ENCODE data around the gene NDRG4. TPM values are rescaled to one million over a fixed set of nuclear protein-coding genes. Genes with fewer than 3 reads are reported as not detected.

NDRG4 gene
- total and polyA plus RNA-seq, 2 donors (not counting 3 experiments of a cell fraction or from before 2014, with no cell fraction given): 35.8 to 74.3 TPM

DNA sequence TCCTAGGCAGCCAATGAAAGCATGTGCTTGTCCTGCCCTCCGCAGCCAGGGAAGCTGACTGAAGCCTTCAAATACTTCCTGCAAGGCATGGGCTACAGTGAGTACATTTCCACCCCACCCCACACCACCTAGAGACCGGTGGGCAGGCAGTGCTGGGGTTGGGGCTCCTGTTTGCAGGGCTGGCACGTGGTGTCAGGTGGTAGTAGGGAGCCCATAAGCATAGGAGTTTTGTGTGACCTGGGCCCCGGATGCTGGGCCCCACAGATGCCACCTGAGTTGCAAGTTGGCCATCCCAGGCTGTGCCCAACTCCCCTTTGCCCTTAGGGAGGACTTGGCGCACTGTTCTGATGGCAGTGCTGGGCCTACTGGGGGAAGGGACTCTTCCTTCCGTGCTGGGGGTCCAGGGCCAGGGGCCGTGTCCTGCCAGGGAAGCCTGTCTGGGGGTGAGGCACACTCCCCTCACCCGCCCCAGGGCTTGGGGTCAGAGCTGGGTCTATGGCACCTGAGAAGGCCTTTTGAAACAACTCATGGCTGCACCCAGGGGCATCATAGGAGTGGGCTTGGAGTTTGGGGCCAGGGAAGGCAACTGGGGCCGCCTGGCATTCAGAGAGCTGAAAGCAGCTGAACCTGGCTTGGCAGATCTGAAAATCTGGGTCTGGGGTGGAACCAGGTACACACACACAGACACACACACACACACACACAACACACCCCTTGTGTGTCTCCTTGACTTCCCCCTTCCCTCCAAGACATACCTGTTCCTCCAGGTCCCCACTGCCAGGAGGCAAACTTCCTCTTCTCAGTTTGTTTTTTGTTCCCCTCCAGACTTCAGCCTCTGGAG is 9.5 kb downstream of the NDRG4 start:
- H2AFZ ChIP-seq (ENCODE audit: low read depth, low read length): no peak overlapping the region
- H3K4me2 ChIP-seq (ENCODE audit: insufficient read depth, low read length): no peak overlapping the region
- intact Hi-C loops (cut with micrococcal nuclease) (no loop called here), dilution Hi-C loops (cut with MboI; ENCODE audit: extremely low pct_ligation_motif_present, low sequenced_read_pairs) (no loop called here)
- TF ChIP-seq FOS (IDR thresholded peaks at IDR 0.05; ENCODE audit: borderline replicate concordance, insufficient read depth, low read length): no peak
- TF ChIP-seq POLR2A (IDR thresholded peaks at IDR 0.05; ENCODE audit: low read depth, low read length): peak; percentile 2
- no peak for TF ChIP-seq JUN (IDR thresholded peaks at IDR 0.05; ENCODE audit: borderline replicate concordance, insufficient read depth, insufficient read length, low read depth)
- FAIRE-seq (no peak), DNase-seq (ENCODE audit: low read depth, low spot score) (no peak)
- no peaks in the 10 kb centered on the region for H3K4me1 ChIP-seq (ENCODE audit: control insufficient read depth, extremely low read depth, insufficient read depth, low read length)
- no peak overlapping the region for H3K4me3 ChIP-seq (replicated peaks in 1 of 3; ENCODE audit: insufficient read depth in 1 of 3, low read depth in 1 of 3, low read length in 3 of 3)
- peaks cover 0 to 31% of the 10 kb centered on the region in 2 experiments for H3K36me3 ChIP-seq (ENCODE audit: control insufficient read depth in 2 of 2, extremely low read depth in 1 of 2, insufficient read depth in 2 of 2, low read length in 2 of 2)
- H4K20me1 ChIP-seq (replicated peaks; ENCODE audit: control insufficient read depth, extremely low read depth, insufficient read depth, low read length): no peaks in the 10 kb centered on the region
- POLR2A ChIA-PET: no interaction called here
- H3K27me3 ChIP-seq (ENCODE audit: control insufficient read depth in 2 of 2, insufficient read depth in 2 of 2, low read length in 2 of 2): no peaks in the 10 kb centered on the region
- H3K79me2 ChIP-seq (ENCODE audit: control insufficient read depth, insufficient read depth, low read length): no peaks in the 10 kb centered on the region
- H3K9me3 ChIP-seq (replicated peaks; ENCODE audit: control insufficient read depth, insufficient read depth, low read length): no peaks in the 10 kb centered on the region
- H3K27ac ChIP-seq (ENCODE audit: insufficient read depth, low read depth, low read length): no peak overlapping the region
- BruUV-seq (replicated peaks): no TSS peak
- CTCF ChIA-PET: interaction anchor here (1.2 to 6.8 kb wide), 2 partner anchors 152 to 247 kb away, joined by 6 to 73 read pairs; no protein-coding TSS in a partner anchor
- no peak overlapping the region for H3K9ac ChIP-seq (replicated peaks; ENCODE audit: extremely low read depth, insufficient read depth, low read length)
- H3K9me1 ChIP-seq (replicated peaks; ENCODE audit: control insufficient read depth, extremely low read depth, insufficient read depth, low read length): no peaks in the 10 kb centered on the region

DNA sequence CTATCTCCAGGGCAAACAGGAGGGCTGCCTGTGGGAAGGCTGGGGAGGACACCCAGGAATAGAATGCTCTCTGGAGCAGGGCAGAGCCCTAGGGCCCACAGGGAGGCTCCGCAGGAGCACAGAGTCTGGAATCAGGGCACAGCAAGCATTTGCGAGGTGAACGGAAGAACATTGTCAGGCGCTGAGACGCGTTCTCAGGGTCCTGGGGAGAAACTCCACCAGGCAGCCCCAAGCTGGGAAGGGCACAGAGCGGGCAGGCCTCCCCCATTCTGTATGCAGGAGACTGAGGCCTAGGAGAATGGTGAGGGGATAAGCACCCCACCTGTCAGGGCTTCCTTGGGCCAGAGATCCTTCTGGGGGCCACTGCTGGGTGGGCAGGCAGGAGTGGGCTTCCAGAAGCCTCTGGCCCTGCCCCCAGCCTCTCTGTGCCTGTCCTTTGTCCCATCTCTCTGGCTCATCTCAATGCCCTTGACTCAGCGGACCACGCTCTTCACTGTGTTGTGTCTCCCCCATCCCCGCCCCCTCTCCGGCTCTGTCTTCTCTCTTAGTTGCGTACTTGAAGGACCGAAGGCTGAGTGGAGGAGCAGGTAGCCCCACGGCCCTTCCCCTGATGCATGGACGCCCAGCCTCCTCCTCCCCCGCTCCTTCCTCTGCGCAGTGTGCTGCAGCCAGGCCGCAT is 10.3 kb downstream of the NDRG4 start:
- DNase-seq (ENCODE audit: low read depth, low spot score) (no peak), FAIRE-seq (no peak)
- Histone ChIP-seq H3K36me3 (ENCODE audit: control insufficient read depth in 2 of 2, extremely low read depth in 1 of 2, insufficient read depth in 2 of 2, low read length in 2 of 2) (peaks cover 0 to 30% of the 10 kb centered on the region in 2 experiments), H3K79me2 (ENCODE audit: control insufficient read depth, insufficient read depth, low read length) (no peaks in the 10 kb centered on the region), H3K9me3 (replicated peaks; ENCODE audit: control insufficient read depth, insufficient read depth, low read length) (no peaks in the 10 kb centered on the region), H4K20me1 (replicated peaks; ENCODE audit: control insufficient read depth, extremely low read depth, insufficient read depth, low read length) (no peaks in the 10 kb centered on the region), H3K9ac (replicated peaks; ENCODE audit: extremely low read depth, insufficient read depth, low read length) (no peak overlapping the region), H3K9me1 (replicated peaks; ENCODE audit: control insufficient read depth, extremely low read depth, insufficient read depth, low read length) (no peaks in the 10 kb centered on the region), H2AFZ (ENCODE audit: low read depth, low read length) (no peak overlapping the region), H3K27ac (ENCODE audit: insufficient read depth, low read depth, low read length) (no peak overlapping the region), H3K4me1 (ENCODE audit: control insufficient read depth, extremely low read depth, insufficient read depth, low read length) (peaks cover 6% of the 10 kb centered on the region), H3K27me3 (ENCODE audit: control insufficient read depth in 2 of 2, insufficient read depth in 2 of 2, low read length in 2 of 2) (no peaks in the 10 kb centered on the region), H3K4me2 (ENCODE audit: insufficient read depth, low read length) (no peak overlapping the region), H3K4me3 (replicated peaks in 1 of 3; ENCODE audit: insufficient read depth in 1 of 3, low read depth in 1 of 3, low read length in 3 of 3) (no peak overlapping the region)
- TF ChIP-seq, protein P1, sequence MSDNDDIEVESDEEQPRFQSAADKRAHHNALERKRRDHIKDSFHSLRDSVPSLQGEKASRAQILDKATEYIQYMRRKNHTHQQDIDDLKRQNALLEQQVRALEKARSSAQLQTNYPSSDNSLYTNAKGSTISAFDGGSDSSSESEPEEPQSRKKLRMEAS (IDR thresholded peaks at IDR 0.05; ENCODE audit: insufficient read depth, insufficient read length): no peak
- TF ChIP-seq POLR2A (IDR thresholded peaks at IDR 0.05; ENCODE audit: low read depth, low read length) (peak; percentile 11), EZH2 (IDR thresholded peaks at IDR 0.05; ENCODE audit: borderline replicate concordance, low read depth, low read length, severe bottlenecking) (no peak), POLR2AphosphoS5 (IDR thresholded peaks at IDR 0.05; ENCODE audit: insufficient read depth, low read depth, low read length) (no peak), GATA2 (IDR thresholded peaks at IDR 0.05; ENCODE audit: insufficient read depth, insufficient read length, low read depth, low read length) (no peak)
- intact Hi-C loops (cut with micrococcal nuclease): no loop called here
- CTCF ChIA-PET: interaction anchor here (0.8 to 6.8 kb wide), 4 partner anchors 142 to 246 kb away, joined by 3 to 73 read pairs (median 32); no protein-coding TSS in a partner anchor
- no TSS peak for BruUV-seq (replicated peaks)
- dilution Hi-C loops (cut with MboI; ENCODE audit: extremely low pct_ligation_motif_present, low sequenced_read_pairs): no loop called here
- POLR2A ChIA-PET: no interaction called here

Data from endothelial cell of umbilical vein (primary cell).